ENCODE results near the gene POU6F1. TPM values are rescaled to one million over a fixed set of nuclear protein-coding genes. Genes with fewer than 3 reads are reported as not detected.

Gene POU6F1
- total and polyA plus RNA-seq, 9 of the 15 experiments (the other 6 are each of a cell fraction or from before 2014, with no cell fraction given): 0.14 to 3.3 (median 1.1) TPM

- TF ChIP-seq ATF1 (CRISPR knock-in tag; IDR thresholded peaks at IDR 0.05) (no peak), ATF1 (tag; IDR thresholded peaks at IDR 0.05) (peak; percentile 75), HDAC1 (IDR thresholded peaks at IDR 0.05) (peak in 1 of 2 experiments; percentile 65; a peak in 1 of 4 replicates), SREBF1 (IDR thresholded peaks at IDR 0.05; ENCODE audit: borderline replicate concordance, low read depth, low read length) (no peak), ZBTB1 (CRISPR knock-in tag; IDR thresholded peaks at IDR 0.05; ENCODE audit: borderline replicate concordance, low read depth) (no peak), CBX3 (IDR thresholded peaks at IDR 0.05; ENCODE audit: borderline replicate concordance in 1 of 2, low read length in 2 of 2) (no peak; a peak in 1 of 3 replicates), ZNF740 (CRISPR knock-in tag; IDR thresholded peaks at IDR 0.05) (no peak), ZNF740 (tag; IDR thresholded peaks at IDR 0.05) (no peak), ZC3H11A (IDR thresholded peaks at IDR 0.05; ENCODE audit: low read depth, low read length) (no peak), TEAD4 (IDR thresholded peaks at IDR 0.05; ENCODE audit: low read length) (peak; percentile 82), TEAD4 (CRISPR knock-in tag; IDR thresholded peaks at IDR 0.05; ENCODE audit: borderline replicate concordance) (no peak), ZNF511 (CRISPR knock-in tag; IDR thresholded peaks at IDR 0.05) (no peak), ZNF696 (CRISPR knock-in tag; conservative IDR thresholded peaks at IDR 0.05) (no peak), ARID4B (CRISPR knock-in tag; IDR thresholded peaks at IDR 0.05) (no peak), MYNN (IDR thresholded peaks at IDR 0.05) (peak; percentile 71; the same call in 1 of the 2 replicates), MYNN (CRISPR knock-in tag; IDR thresholded peaks at IDR 0.05) (no peak), HSF4 (CRISPR knock-in tag; IDR thresholded peaks at IDR 0.05; ENCODE audit: borderline replicate concordance) (no peak), ZFP1 (CRISPR knock-in tag; IDR thresholded peaks at IDR 0.05) (no peak), OTX1 (CRISPR knock-in tag; IDR thresholded peaks at IDR 0.05) (peak; percentile 96), SNRNP70 (optimal IDR thresholded peaks at IDR 0.05; ENCODE audit: low read depth, low read length) (no peak), ELF2 (CRISPR knock-in tag; IDR thresholded peaks at IDR 0.05) (peak; percentile 74; the same call in 1 of the 2 replicates), ATF2 (CRISPR knock-in tag; IDR thresholded peaks at IDR 0.05) (no peak)
Observed at GRCh38 chr12:51246254-51246853, 28.5 kb upstream of the POU6F1 start (continued).

Data from K562 (cell line).